Prostate gland (tissue), 2 donors: ENCODE data around the gene MAGI3. TPM values are rescaled to one million over a fixed set of nuclear protein-coding genes. Genes with fewer than 3 reads are reported as not detected.

ENCODE experiments used
- DNase-seq: peaks from one replicate; pipeline ENCODE4 v3.0.0-alpha.2; 2019; ENCODE audit warnings: low spot score
- H3K27ac ChIP-seq, 2 donors: fragments of 200-600 bp; sonication (generic); 2 replicates each; pipeline ENCODE4 v1.5.1; 2017 to 2019
- H3K27me3 ChIP-seq: fragments of 200-600 bp; sonication (generic); replicated peaks from 2 replicates; pipeline ENCODE4 v1.5.1; 2019; ENCODE audit not compliant: insufficient read depth
- H3K36me3 ChIP-seq, 2 donors: fragments of 200-600 bp; sonication (generic); 1 replicate in 1 of 2; 2 replicates in 1 of 2; pipeline versions ENCODE4 v1.5.1 to v1.8.1; 2017 to 2019
- H3K4me1 ChIP-seq: fragments of 200-600 bp; sonication (generic); replicated peaks from 2 replicates; pipeline ENCODE4 v1.5.1; 2019
- H3K4me3 ChIP-seq, 2 donors: fragments of 200-600 bp; sonication (generic); 2 replicates each; pipeline ENCODE4 v1.5.1; 2017 to 2019
- H3K9me3 ChIP-seq: fragments of 200-600 bp; sonication (generic); 2 replicates; pipeline ENCODE4 v1.5.1; 2017
- POLR2A ChIP-seq: fragments of 450-650 bp; IDR thresholded peaks from one replicate; pipeline ENCODE4 v1.6.1; 2016; ENCODE audit warnings: antibody characterized with exemption, mild to moderate bottlenecking
- POLR2AphosphoS5 ChIP-seq: sonication (generic); formaldehyde crosslinking; IDR thresholded peaks from one replicate; pipeline ENCODE4 v1.6.1; 2017; ENCODE audit warnings: antibody characterized with exemption
- WGBS: methylation state at CpG from one replicate; pipeline ENCODE4 v1.1.5; 2018; 5-methylcytosine and 5-hydroxymethylcytosine counted together
- intact Hi-C: fragments of 100-400 bp; cut with DNase I; formaldehyde crosslinking; loops from one replicate; pipeline ENCODE4 v1.14.2; 2022
- total RNA-seq, 2 donors: library from RNA; depleted of rRNA; stranded (reverse); fragments of >200 nt; gene quantifications; one replicate each; pipeline ENCODE4 v1.1.0, GENCODE V29; 2016
- TF ChIP-seq, protein P1 (sequence below), 4 experiments: fragments of 200-600 bp in 2 of 4; fragments of 450-650 bp in 2 of 4; sonication (generic) in 2 of 4; IDR thresholded peaks; 1 replicate in 3 of 4; 2 replicates in 1 of 4; pipeline ENCODE4 v1.5.1; 2016 to 2019; ENCODE audit warnings: antibody characterized with exemption in 4 of 4, mild to moderate bottlenecking in 2 of 4, moderate library complexity in 2 of 4

MAGI3 gene
- total RNA-seq, 2 donors from 2014 or later: 20.2 to 23.2 TPM

DNA sequence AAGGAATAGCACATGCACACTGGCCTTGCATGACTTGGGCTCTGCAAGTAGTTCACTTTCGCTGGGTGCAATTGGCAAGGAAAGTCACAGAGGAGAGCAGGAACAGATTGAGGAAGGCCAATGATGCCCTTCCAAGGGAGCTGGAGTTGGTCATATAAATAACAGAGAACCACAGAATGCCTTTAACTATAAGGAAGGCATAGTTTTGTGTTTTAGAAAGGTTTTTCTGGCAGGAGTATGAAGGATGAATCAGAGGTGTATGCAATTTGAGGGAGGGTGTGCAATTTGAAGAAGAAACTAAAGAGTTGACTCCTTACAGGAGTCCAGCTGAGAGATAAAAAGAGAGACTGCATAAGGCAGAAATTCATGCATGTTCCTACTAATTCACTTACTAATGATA, 256.8 kb downstream of the MAGI3 start:
- no peak for DNase-seq
- TF ChIP-seq POLR2A (no peak), POLR2AphosphoS5 (no peak)
- TF ChIP-seq, protein P1, sequence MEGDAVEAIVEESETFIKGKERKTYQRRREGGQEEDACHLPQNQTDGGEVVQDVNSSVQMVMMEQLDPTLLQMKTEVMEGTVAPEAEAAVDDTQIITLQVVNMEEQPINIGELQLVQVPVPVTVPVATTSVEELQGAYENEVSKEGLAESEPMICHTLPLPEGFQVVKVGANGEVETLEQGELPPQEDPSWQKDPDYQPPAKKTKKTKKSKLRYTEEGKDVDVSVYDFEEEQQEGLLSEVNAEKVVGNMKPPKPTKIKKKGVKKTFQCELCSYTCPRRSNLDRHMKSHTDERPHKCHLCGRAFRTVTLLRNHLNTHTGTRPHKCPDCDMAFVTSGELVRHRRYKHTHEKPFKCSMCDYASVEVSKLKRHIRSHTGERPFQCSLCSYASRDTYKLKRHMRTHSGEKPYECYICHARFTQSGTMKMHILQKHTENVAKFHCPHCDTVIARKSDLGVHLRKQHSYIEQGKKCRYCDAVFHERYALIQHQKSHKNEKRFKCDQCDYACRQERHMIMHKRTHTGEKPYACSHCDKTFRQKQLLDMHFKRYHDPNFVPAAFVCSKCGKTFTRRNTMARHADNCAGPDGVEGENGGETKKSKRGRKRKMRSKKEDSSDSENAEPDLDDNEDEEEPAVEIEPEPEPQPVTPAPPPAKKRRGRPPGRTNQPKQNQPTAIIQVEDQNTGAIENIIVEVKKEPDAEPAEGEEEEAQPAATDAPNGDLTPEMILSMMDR (IDR thresholded peaks at IDR 0.05): no peak
- no peaks in the 10 kb centered on the region for H3K36me3 ChIP-seq
- 94% methylated on average over 1 of the region's 1 CpG for WGBS
- H3K9me3 ChIP-seq: no peaks in the 10 kb centered on the region
- no peak overlapping the region for H3K4me3 ChIP-seq
- no peaks in the 10 kb centered on the region for H3K27me3 ChIP-seq
- intact Hi-C loops: no loop called here
- no peaks in the 10 kb centered on the region for H3K4me1 ChIP-seq
- no peak overlapping the region for H3K27ac ChIP-seq

DNA sequence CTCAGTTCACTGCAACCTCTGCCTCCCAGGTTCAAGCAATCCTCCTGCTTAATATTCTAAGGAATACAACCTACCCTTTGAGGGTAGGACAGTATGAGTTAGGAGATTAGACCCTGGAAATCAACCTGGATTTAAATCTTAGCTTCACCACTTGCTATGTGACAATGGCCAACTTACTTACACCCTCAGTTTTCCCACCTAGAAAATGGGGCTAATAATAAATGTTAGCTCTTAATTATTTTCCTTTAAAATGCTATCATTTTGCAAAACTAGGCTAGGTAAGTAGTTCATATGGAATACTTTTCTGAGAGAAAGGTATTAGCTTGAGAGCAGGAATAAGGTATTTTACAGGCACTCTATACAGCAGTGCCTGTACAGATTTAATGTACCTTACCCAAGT, 258.2 kb downstream of the MAGI3 start:
- H3K36me3 ChIP-seq: no peaks in the 10 kb centered on the region
- no peak for TF ChIP-seq POLR2A
- TF ChIP-seq POLR2AphosphoS5: no peak
- TF ChIP-seq, protein P1 (IDR thresholded peaks at IDR 0.05): no peak
- intact Hi-C loops: no loop called here

DNA sequence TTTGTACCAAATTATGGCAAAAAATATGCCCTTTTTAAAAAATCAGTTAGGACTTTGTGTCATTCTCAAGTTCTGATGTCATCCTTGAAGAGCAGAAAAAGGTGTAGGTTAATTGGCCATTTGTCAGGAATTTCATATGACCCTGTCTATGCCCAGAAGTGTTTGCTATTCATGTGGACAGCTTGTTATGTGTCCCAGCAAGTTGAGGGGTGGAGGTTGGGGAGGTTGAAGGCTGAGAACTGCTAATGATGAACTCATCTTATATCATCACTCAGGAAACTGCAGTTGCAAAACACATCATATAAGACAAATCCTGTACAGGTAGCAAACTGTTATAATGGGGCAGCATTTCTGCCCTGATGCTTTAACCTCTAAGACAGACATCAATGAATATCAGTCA, 262.5 kb downstream of the MAGI3 start:
- H3K4me1 ChIP-seq: no peaks in the 10 kb centered on the region
- no peak overlapping the region for H3K27ac ChIP-seq
- H3K9me3 ChIP-seq: no peaks in the 10 kb centered on the region
- H3K27me3 ChIP-seq: no peaks in the 10 kb centered on the region
- intact Hi-C loops: no loop called here
- TF ChIP-seq POLR2AphosphoS5: no peak
- TF ChIP-seq, protein P1 (IDR thresholded peaks at IDR 0.05): no peak
- TF ChIP-seq POLR2A: no peak
- no peak for DNase-seq
- no peak overlapping the region for H3K4me3 ChIP-seq
- H3K36me3 ChIP-seq: no peaks in the 10 kb centered on the region

More for the DNA sequence above, 258.2 kb downstream of the MAGI3 start:
- H3K9me3 ChIP-seq: no peaks in the 10 kb centered on the region
- no peak for DNase-seq
- H3K27ac ChIP-seq: no peak overlapping the region
- no peaks in the 10 kb centered on the region for H3K4me1 ChIP-seq
- no peaks in the 10 kb centered on the region for H3K27me3 ChIP-seq
- H3K4me3 ChIP-seq: no peak overlapping the region

DNA sequence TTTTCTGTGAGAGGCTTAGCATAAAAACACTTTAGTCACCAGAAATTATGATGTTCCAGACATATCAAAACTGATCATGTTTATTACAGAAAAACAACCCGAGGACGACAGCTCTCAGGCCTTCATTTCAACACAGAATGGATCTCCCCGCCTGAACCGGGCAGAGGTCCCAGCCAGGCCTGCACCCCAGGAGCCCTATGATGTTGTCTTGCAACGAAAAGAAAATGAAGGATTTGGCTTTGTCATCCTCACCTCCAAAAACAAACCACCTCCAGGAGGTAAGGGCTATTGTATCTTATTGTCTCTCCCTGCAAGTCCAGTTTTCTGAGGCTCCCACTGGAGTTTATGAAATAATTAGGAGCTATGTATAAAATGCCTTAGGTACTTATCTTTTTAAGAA, 263.4 kb downstream of the MAGI3 start:
- Histone ChIP-seq H3K36me3 (no peaks in the 10 kb centered on the region), H3K4me3 (no peak overlapping the region), H3K9me3 (no peaks in the 10 kb centered on the region), H3K27me3 (no peaks in the 10 kb centered on the region), H3K4me1 (no peaks in the 10 kb centered on the region), H3K27ac (no peak overlapping the region)
- TF ChIP-seq POLR2A (no peak), POLR2AphosphoS5 (no peak)
- TF ChIP-seq, protein P1 (IDR thresholded peaks at IDR 0.05): no peak
- WGBS: 93% methylated on average over 5 of the region's 5 CpGs
- intact Hi-C loops: no loop called here
- no peak for DNase-seq

DNA sequence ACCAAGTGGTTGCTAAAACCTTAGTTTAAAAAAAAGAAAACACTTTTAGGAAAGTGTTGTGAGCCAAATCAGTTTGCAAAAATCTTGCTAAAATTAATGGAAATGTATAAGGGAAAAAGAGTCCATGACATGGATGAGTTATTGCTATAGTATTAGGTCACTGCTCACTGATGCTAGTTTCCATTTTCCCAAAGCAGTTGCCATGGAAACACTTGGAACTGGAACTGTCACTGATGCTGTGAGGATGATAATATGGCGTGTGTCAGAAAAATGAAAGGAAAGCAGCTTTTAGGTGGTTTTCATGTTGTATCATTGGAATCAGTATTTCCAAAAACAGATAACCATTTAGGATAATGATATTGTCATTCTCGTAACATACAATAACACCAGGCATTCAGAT, 264.6 kb downstream of the MAGI3 start:
- no peaks in the 10 kb centered on the region for H3K4me1 ChIP-seq
- no peaks in the 10 kb centered on the region for H3K27me3 ChIP-seq
- H3K36me3 ChIP-seq: no peaks in the 10 kb centered on the region
- H3K9me3 ChIP-seq: no peaks in the 10 kb centered on the region
- no peak overlapping the region for H3K4me3 ChIP-seq
- TF ChIP-seq POLR2A: no peak
- no peak for TF ChIP-seq POLR2AphosphoS5
- TF ChIP-seq, protein P1 (IDR thresholded peaks at IDR 0.05): no peak
- no peak overlapping the region for H3K27ac ChIP-seq
- no peak for DNase-seq
- intact Hi-C loops: no loop called here
- 91% methylated on average over 2 of the region's 2 CpGs for WGBS
